GM19467 (cell line): ENCODE data around the gene WNT5B.

Experiments
- ATAC-seq: cut with Tn5 transposase; IDR thresholded peaks from one replicate; pipeline ENCODE4 v1.9.1; 2021; ENCODE audit warnings: mild to moderate bottlenecking, moderate library complexity; ENCODE audit not compliant: unreplicated experiment

WNT5B gene

DNA sequence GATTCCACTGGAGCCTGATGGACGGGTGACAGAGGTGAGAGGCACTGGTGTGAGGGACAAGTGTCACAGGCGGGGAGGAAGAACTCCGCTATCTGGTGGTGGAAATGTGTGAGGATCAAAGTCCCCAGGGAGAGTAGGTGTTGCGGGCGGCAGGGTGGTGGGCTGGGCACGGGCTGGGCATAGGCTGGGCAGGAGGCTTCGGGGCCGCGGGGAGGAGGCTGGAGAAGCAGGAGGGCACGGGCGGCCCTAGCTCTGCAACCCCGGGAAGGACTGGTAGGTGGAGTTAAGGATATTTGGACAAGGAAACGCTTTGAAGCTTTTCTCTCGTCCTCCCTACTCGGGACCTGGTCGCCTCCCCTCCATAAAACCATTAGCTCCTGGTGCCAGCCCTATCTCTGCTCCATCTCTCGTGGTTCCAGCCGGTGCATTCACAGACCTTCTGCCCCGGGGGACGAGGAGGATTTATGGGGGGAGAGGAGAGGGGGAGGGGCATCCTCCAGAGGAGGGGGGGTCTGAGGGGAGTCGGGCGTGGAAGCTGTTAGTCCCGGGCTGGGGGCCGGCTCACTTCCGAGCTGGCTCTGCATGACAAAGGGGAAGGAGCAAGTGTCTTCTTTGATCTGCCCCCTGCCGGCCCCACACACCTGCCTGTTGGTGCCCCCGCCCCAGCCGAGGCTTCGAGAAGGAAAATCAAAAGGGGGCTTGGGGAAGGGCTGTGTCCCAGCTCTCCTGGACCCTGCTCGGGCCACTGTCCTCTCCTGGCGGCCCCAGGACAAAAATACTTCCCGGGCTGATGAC, 504 bp downstream of the WNT5B start:
- no peak for ATAC-seq

DNA sequence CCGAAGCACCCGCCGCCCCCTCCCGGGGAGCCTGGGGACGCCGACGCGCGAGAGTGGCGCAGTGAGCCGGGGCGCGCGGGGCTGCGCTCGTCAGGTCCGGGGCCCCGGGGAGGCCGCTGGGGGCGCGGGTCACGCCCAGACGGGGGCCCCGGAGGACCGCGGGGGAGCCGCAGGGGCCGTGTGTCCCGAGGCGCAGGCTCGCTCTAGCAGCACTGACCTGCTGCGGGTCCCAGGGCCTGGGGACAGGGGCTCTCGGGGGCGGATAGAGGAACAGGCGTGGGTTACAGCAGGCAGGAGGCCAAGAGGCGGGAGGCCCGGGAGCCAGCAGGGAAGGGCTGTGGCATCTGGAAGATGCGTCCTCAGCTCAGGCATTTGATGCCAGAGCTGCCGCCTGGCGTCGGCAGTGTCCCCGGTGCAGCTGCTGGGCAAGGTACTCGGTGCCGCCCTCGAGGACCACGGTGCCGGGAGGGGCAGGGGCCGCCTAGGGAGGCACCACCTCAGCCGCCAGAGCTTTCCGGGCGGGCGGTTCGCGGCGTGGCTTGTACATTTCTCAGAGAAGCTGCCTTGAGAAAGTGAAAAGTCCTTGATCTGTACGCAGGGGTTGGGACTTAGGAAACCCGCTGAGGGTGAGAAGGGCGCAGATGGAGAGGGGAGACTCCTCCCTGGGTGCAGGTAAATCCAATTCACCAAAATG, 1.2 kb downstream of the WNT5B start:
- no peak for ATAC-seq

DNA sequence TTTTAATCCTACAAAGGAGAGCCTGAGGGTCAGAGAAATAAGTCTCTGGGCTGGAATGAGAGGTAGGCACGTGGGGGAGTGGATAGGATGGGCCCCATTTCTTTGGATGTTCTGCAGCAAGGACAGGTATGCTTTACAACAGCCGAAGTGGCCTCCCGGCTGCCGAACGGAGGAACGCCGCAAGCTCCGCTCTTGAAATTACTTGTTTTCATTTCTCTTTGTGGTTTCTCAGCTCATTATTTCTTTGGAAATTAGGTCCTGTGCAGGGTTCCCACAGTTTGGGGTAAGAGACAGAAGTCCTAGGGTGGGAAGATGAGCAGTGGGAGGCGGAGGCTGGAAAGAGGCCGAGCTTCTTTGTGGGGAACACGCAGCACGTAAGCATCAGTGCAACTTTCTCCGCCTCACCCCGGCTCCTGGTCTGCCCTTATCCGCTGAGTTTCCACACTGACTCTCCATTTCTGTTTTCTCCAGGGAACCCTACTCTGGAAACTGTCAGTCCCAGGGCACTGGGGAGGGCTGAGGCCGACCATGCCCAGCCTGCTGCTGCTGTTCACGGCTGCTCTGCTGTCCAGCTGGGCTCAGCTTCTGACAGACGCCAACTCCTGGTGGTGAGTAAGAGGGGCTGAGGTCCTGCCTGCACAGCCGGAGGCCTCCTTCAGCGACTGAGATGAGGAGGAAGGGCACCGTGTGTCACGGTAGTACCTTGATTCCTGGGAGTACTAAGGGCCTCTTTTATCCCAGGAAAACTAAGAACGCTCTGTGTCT, 2.0 kb downstream of the WNT5B start:
- ATAC-seq, result no peak

DNA sequence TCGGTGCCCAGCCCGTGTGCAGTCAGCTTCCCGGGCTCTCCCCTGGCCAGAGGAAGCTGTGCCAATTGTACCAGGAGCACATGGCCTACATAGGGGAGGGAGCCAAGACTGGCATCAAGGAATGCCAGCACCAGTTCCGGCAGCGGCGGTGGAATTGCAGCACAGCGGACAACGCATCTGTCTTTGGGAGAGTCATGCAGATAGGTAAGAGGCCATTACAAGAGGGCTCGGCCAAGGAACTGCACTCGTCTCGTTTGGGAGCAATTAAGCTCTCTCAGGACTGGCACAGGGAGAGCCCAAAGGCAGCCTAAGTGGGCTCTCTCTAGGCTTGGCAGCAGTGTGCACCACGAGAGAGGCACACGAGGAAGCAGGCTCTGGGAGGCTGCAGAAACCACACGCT, 3.7 kb downstream of the WNT5B start:
- ATAC-seq, result no peak

DNA sequence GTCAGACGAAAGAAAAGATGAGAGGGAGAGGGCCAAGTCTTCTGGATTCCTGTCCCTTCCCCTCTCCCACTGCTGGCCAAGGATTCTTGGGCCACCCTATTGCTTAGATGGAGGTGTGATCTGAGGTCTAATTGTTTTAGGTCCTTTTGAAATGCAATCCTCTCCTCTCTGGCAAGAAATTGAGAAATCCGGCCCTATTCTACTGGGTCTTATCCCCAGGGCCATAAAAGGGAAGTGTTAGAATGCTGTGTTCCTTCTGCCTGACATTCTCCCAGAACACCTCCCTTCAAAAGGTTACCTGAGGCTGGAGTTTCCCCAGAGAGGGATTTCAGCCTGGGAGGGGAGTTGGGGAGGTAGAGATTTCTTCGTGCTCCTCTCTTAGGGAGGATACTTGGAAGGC, 4.4 kb downstream of the WNT5B start:
- ATAC-seq, result no peak

DNA sequence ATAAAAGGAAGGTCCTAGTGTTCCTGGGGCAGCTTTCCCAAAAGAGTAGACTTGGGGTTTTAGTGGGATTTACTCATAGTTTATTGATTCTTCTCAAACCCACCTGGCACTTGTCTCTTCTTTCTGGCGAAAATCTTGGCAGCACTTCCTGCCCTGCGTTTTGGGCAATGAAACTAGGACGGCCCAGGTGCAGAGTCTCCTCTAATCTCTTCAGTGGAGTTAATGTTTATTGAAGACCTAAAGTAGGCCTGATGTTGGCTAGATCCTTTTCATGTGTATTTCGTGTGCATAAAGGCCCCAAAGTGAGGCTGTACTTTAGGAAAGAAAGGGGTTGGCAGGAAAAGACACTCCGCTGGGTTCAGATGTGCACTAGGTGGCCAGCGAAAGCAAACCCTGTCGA, 5.1 kb downstream of the WNT5B start:
- ATAC-seq, result no peak

DNA sequence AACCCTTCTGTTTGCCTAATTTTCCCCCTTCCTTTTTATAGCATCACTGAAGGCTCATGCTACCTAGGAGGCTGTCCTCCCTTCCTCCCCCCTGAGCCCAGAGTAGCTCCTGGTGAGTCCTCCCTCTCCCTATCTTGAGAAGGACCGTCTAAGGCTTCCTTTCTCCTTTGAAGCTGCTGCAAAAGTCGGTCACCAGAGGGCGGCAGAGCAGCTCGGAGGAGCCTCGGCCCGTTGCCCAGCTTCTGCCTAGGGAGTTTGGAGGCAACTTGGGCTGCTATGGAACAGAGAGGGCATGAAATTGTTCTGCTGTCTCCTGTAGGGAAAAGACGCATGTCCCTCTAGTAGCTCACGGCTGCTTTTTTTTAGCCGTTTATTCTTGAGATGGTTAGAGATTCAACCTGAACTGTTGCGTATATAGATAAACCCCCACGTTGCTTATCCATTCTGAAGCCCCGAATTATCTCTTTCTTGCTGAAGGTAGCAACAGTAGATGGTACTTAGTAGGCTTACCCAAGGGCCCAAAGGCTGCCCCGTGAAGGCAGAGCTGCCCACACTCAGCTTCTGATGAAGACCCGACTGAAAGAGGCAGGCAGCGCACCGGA, 5.7 kb downstream of the WNT5B start:
- ATAC-seq, result no peak

DNA sequence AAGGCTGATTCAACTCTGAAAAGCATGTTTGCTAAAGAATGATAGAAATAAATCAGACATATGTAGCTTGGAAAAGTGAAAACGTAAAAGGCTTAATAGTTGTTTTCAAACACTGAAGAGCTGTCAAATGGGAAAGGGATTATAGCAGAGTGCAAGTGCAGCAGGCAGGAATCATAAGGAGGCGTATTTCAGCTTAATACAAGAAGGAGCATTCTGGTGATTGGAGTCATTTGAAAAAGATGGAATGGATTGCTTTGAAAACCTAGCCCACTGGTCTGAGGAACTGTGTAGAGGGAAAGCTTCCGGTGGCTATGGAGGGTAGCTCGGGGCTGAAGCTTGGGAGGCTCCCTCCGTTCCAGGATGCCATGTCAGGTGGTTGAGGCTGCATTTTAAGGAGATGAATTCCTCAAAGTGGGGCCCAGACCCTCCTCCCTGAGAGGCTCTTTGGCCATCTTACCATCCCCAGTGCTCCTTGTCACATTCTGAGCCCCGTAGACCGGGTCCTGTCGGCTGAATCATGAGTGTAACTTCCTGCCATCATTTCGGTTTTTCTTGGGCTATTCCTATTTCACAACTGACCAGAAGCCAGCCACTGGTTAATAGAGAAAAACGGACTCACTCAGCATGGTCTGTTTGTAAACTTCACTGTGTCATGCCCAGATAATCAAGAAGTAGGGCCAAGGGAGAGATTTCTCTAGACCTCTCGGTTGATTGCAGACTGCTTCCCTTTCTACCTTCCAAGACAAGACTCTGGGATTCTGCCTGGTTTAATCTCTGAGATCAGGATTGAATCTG, 6.5 kb downstream of the WNT5B start:
- ATAC-seq, result no peak

DNA sequence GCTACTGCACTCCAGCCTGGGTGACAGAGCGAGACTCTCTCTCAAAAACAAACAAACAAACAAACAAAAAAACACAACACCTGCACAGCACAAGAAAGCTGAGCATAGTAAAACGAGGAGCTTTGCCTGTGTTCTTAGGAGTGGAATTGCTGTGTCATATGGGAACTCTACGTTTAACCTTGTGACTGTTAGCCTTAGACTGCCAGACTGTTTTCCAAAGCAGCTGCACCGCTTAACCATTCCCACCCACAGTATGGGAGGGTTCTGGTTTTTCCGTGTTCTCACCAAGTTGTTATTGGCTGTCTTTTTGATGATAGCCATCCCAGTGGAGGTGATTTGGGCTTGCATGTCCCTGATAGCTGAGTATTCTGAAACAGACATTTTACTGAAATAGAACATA, 9.2 kb downstream of the WNT5B start:
- no peak for ATAC-seq

DNA sequence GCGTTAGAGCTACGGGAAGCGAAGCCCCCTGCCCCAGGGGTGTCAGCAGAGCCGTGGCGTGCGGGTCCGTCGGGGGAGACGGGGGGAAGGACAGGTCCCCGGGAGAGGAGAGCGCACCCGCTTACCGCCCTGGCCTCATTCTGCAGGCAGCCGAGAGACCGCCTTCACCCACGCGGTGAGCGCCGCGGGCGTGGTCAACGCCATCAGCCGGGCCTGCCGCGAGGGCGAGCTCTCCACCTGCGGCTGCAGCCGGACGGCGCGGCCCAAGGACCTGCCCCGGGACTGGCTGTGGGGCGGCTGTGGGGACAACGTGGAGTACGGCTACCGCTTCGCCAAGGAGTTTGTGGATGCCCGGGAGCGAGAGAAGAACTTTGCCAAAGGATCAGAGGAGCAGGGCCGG, 10.5 kb downstream of the WNT5B start:
- no peak for ATAC-seq

DNA sequence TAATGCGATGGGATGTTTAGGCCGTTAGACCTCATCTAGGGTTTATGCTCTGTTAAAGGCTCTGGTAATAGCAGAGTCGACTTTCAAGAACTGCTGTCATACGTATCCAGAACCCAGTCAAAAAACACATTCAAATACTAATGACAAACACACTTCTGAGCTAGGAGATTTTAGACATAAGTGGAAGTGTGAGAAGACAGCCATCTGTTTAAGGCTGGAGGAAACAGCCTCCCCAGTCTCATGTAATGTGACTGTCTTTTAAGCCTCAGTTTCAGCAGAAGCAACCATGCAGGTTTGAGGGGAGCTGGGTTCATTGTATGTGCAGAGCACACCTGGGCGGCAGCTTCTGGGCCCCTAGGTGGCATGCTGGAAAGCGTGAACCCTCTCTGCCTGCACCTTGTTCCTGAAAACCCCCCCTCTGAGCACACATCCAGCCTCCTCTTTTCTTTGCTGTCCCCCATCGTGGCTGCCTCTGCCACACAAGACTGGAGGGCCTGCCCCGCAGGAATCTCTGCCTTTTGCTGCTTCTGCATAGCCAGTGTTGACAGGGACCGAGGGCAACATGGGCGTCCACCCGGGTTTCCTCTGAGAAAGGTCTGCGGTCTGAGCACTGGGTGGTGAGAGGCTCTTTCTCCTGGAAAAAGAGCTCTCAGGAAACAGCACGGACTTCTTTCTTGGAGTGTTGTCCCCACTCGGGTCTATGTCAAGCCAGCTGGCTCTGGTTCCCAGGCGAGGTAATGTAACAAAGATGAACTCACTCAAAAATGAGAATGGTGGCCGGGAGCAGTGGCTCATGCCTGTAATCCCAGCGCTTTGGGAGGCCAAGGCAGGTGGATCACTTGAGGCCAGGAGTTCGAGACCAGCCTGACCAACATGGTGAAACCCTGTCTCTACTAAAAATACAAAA, 11.6 kb downstream of the WNT5B start:
- ATAC-seq, result no peak

DNA sequence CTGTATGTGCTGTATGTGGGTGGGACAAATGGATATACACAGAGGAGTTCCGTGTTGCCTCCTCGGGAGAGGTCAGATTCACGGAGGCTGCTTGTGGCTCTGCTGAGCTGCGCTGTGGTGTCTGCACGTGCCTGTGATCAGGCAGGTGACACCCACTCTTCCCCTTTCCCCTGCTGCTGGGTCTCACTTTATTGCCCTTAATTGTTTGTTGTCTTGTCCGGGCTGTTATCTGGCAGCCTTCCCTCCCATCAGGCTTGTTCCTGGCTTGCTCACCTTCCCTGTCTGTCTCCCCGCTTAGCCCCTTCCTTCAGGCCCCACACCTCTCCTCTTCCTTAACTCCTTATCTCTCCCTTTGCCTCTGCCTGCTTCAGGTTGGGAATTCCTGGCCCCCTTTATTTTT, 13.5 kb downstream of the WNT5B start:
- ATAC-seq, result no peak

DNA sequence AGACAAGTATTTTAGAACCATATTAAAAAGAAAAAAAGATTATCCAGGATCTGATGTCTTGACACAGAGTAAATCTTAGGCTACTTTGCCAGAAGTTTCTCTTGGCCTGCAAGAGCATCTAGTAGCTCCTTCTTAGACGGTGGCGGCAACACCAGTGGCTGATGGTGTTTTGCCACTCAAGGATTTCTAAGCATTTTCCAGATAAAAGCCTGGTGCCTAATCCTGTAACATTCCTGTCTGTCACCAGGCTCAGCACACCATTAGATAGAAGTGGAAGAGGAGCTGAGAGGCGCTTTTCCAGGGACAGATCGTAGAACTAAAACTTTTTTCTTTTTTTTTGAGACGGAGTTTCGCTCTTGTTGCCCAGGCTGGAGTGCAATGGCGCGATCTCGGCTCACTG, 14.0 kb downstream of the WNT5B start:
- ATAC-seq, result no peak

DNA sequence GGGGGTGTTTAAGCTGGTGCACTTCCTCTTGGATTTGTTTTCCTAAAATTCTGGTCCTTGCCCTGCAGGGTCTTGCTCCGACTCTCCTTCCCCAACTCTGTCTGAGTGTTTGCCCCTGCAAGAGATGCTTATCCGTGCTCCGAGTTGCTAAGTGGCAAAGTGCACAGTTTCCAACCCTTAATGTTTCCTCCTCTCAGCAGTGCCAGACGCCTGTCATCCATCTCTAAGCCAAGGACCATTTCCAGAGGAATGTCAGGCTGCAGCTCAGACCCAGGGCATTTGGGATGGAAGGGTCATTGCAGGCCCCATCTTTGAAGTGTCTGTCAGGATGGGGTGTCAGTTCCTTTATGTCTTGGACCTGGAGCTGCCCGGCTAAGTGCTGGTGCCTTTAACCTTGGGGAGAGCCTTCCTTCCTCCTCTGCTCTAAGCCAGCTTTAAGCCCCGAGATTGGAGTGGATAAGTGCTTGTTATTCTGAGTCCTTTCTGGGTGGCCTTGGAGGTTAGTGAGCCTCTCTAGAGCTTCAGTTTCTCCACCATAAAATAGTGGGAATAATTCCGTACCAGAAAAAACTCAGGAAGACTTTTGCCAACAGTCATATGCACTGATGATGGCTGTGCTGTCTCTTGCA, 15.0 kb downstream of the WNT5B start:
- ATAC-seq, result no peak

DNA sequence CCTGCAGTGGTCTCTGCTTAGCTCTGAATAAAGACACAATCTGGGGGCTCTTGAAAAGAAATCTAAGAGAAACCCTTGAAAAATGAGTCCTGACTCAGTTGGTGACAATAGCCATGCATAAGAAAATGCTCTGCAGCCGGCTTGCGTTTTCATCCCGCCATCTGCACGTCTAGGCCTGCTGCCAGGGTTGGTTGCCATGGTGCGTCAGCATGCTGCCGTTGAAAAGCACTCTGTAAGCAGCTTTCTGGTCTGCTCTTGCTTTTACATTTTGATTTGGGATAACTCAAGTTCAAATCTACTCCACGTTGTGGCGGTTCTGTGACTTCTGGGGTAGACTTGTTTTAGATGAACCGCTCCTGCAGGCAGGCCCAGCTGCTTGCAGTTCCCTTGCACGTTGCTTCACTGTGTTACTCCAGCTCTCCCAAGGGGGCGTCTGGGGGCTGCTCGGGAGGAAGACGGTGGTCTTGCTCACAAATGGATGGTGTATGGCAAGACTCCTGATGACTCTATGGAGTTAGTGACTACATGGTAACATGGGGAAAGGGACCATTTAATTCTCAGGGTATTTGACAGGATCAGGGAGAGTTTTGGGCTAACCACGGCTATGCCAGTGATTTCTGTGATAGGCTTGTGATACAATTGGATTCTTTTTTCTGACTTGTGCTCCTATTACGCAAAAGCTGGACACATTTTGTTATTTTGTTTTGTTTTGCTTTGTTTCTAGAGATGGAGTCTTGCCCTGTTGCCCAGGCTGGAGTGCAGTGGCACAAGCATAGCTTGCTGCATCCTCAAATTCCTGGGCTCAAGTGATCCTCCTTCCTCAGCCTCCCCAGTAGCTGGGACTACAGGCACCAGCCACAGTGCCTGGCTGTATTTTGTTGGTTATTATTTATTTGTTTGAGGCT, 15.8 kb downstream of the WNT5B start:
- ATAC-seq, result no peak

DNA sequence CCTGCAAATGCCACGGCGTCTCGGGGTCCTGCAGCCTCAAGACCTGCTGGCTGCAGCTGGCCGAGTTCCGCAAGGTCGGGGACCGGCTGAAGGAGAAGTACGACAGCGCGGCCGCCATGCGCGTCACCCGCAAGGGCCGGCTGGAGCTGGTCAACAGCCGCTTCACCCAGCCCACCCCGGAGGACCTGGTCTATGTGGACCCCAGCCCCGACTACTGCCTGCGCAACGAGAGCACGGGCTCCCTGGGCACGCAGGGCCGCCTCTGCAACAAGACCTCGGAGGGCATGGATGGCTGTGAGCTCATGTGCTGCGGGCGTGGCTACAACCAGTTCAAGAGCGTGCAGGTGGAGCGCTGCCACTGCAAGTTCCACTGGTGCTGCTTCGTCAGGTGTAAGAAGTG, 16.8 kb downstream of the WNT5B start:
- ATAC-seq, result no peak

DNA sequence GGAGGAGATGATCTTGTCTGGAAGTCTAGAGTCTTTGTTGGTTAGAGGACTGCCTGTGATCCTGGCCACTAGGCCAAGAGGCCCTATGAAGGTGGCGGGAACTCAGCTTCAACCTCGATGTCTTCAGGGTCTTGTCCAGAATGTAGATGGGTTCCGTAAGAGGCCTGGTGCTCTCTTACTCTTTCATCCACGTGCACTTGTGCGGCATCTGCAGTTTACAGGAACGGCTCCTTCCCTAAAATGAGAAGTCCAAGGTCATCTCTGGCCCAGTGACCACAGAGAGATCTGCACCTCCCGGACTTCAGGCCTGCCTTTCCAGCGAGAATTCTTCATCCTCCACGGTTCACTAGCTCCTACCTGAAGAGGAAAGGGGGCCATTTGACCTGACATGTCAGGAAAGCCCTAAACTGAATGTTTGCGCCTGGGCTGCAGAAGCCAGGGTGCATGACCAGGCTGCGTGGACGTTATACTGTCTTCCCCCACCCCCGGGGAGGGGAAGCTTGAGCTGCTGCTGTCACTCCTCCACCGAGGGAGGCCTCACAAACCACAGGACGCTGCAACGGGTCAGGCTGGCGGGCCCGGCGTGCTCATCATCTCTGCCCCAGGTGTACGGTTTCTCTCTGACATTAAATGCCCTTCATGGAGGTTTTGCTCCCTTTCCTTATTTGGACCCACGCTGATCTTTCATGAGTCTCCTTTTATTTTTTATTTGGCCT, 17.7 kb downstream of the WNT5B start:
- no peak for ATAC-seq

DNA sequence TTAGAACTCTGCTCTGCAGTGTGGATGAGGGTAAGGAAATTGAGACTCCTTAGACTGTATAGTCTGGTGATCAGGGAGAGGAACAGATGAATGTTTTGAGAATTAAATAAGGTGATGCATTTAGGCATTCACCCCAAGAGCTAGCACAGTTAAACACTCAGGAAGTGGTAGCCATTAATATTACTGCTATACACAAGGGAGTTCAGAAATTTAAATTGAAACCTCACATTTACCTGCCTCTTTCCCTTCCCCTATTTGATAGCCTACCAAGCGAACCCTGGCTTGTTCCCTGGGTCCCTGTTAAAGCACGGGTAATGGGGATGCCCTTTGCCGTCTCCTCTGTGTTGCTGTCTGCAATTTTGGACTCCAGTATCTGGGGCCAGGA, 18.2 kb downstream of the WNT5B start:
- no peak for ATAC-seq
